Spleen (tissue), 7 donors: ENCODE results near the gene GRIK3.

Source experiments
- POLR2A ChIP-seq, 3 donors: fragments of 450-650 bp; IDR thresholded peaks; one replicate each; pipeline ENCODE4 v1.5.1; 2017; ENCODE audit warnings: antibody characterized with exemption in 3 of 3, mild to moderate bottlenecking in 1 of 3
- TF ChIP-seq, protein P1 (sequence below), 11 experiments: fragments of 200-600 bp in 7 of 11; fragments of 450-650 bp in 4 of 11; sonication (generic) in 4 of 11; IDR thresholded peaks in 8 of 11; conservative IDR thresholded peaks in 3 of 11; 1 replicate in 7 of 11; 2 replicates in 4 of 11; pipeline versions ENCODE4 v1.4.0 to v1.8.0; 2016 to 2021; ENCODE audit warnings: antibody characterized with exemption in 11 of 11, inconsistent platforms in 4 of 11, mild to moderate bottlenecking in 1 of 11
- donor health status: DM: no; HTN: no; CAD: no; lungs with moderate emphysema.
- donor health status: DM: no; HTN: no; CAD: no.
- donor health status: DM: no; HTN: no; CAD: no.

DNA sequence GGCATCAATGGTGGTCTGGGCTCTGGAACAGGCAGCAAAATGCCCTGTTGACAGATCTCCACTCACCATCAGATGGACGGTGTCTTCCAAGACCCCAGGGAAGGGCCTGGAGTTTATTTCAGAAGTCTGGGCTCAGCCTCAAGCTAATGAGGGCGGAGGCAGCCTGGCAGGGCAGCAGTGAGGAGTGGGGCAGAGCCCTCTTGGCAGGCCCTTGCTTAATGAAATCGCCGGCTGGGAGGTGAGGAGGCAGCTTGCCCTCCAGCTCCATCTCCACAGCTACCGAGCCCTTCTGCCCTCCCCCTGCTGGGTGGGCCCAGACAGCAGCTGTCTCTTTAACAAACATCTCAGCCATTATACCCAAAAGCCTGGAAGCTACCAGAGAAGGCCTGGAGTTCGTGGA, 22.0 kb upstream of the GRIK3 start:
- TF ChIP-seq, protein P1, sequence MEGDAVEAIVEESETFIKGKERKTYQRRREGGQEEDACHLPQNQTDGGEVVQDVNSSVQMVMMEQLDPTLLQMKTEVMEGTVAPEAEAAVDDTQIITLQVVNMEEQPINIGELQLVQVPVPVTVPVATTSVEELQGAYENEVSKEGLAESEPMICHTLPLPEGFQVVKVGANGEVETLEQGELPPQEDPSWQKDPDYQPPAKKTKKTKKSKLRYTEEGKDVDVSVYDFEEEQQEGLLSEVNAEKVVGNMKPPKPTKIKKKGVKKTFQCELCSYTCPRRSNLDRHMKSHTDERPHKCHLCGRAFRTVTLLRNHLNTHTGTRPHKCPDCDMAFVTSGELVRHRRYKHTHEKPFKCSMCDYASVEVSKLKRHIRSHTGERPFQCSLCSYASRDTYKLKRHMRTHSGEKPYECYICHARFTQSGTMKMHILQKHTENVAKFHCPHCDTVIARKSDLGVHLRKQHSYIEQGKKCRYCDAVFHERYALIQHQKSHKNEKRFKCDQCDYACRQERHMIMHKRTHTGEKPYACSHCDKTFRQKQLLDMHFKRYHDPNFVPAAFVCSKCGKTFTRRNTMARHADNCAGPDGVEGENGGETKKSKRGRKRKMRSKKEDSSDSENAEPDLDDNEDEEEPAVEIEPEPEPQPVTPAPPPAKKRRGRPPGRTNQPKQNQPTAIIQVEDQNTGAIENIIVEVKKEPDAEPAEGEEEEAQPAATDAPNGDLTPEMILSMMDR (IDR thresholded peaks at IDR 0.05 in 8 of 11, conservative IDR thresholded peaks at IDR 0.05 in 3 of 11) = no peak
- TF ChIP-seq POLR2A (IDR thresholded peaks at IDR 0.05) = no peak
